Activated naive CD8-positive, alpha-beta T cell treated with anti-CD3 and anti-CD28 coated beads, Interleukin-2, amount 50 U/mL, for 24 hours (primary cell): ENCODE results near the gene CYP11A1.

Source experiments
- ATAC-seq: fragments of 150-1000 bp; cut with Tn5 transposase; one replicate; pipeline ENCODE4 v1.10.0; 2021
- DNase-seq: peaks from one replicate; pipeline ENCODE4 v3.0.0; 2021
- H3K27ac Mint-ChIP-seq: one replicate; pipeline ENCODE4 v1.8.0; 2021; ENCODE audit warnings: mild to moderate bottlenecking, mixed read lengths
- H3K27me3 Mint-ChIP-seq: one replicate; pipeline ENCODE4 v1.8.0; 2021; ENCODE audit warnings: mixed read lengths
- H3K36me3 Mint-ChIP-seq: one replicate; pipeline ENCODE4 v1.8.0; 2021; ENCODE audit warnings: low read depth, mixed read lengths
- H3K4me1 Mint-ChIP-seq: one replicate; pipeline ENCODE4 v1.8.0; 2021; ENCODE audit warnings: mixed read lengths
- H3K4me3 Mint-ChIP-seq: one replicate; pipeline ENCODE4 v1.8.0; 2021; ENCODE audit warnings: mild to moderate bottlenecking, moderate library complexity, mixed read lengths
- H3K9me3 Mint-ChIP-seq: one replicate; pipeline ENCODE4 v1.8.0; 2021; ENCODE audit warnings: mixed read lengths

The CYP11A1 gene

DNA sequence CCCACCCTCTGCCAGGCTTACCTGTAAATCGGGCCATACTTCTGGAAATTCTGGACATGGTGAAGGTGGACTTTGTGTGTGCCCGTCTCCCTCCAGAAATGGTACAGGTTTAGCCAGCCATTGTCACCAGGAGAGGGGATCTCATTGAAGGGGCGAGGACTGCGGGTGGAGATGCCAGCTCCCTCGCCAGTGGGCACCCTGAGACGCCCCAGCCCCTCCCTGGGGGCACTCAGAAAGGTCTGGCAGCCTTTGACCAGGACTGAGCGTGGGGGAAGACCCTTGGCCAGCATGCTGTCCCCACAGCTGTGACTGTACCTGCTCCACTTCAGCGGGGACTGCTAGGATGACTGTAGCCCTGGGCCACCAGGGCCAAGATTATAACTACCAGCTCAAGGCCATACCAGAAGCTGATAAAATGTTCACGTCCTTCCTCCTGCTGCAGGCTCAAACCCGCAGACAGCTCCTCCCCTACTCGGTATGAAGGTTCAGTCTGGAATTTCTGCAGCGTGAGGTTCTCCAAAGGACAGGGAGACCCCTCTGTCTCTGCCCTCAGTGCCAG lies at the start of gene CYP11A1:
TSS of gene CYP11A1 (minus strand) at position 351 of the 559 bp plus-strand sequence. CDS start at position 290, 61 bp downstream.
- H3K9me3 Mint-ChIP-seq, result no peaks in the 10 kb centered on the region
- H3K4me3 Mint-ChIP-seq, result peak within 1 kb of the TSS; percentile 25
- H3K27ac Mint-ChIP-seq, result no peak within 1 kb of the TSS
- H3K4me1 Mint-ChIP-seq, result peaks cover 6% of the 10 kb centered on the region
- DNase-seq, result no peak
- peaks cover 44% of the 10 kb centered on the region for H3K27me3 Mint-ChIP-seq
- no peaks in the 10 kb centered on the region for H3K36me3 Mint-ChIP-seq
- ATAC-seq, result no peak

DNA sequence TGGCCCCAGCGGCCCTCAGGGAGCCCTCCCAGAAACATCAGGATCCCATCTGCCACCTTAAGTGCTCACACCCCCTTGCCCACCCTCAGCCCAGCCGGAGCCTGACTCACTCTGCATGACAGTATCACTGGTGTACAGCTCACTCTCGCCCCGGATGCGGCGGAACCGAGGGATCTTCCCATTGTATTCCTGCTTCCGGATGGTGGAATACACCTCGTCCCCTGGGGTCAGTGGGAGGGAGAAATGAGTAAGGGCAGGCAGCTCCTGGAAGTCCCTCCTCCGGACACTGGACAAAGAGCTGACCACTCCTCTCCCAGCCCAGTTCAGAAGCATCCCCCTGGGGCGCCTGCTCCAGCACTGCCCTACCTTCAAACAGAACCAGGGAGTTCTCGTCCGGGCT lies 49.8 kb upstream of the CYP11A1 start:
- H3K9me3 Mint-ChIP-seq, result no peaks in the 10 kb centered on the region
- DNase-seq (no peak), ATAC-seq (no peak)
- peaks cover 66% of the 10 kb centered on the region for H3K36me3 Mint-ChIP-seq
- peaks cover 63% of the 10 kb centered on the region for H3K4me1 Mint-ChIP-seq
- H3K4me3 Mint-ChIP-seq, result no peak overlapping the region
- H3K27ac Mint-ChIP-seq, result peak overlapping the region; percentile 46
- no peaks in the 10 kb centered on the region for H3K27me3 Mint-ChIP-seq

DNA sequence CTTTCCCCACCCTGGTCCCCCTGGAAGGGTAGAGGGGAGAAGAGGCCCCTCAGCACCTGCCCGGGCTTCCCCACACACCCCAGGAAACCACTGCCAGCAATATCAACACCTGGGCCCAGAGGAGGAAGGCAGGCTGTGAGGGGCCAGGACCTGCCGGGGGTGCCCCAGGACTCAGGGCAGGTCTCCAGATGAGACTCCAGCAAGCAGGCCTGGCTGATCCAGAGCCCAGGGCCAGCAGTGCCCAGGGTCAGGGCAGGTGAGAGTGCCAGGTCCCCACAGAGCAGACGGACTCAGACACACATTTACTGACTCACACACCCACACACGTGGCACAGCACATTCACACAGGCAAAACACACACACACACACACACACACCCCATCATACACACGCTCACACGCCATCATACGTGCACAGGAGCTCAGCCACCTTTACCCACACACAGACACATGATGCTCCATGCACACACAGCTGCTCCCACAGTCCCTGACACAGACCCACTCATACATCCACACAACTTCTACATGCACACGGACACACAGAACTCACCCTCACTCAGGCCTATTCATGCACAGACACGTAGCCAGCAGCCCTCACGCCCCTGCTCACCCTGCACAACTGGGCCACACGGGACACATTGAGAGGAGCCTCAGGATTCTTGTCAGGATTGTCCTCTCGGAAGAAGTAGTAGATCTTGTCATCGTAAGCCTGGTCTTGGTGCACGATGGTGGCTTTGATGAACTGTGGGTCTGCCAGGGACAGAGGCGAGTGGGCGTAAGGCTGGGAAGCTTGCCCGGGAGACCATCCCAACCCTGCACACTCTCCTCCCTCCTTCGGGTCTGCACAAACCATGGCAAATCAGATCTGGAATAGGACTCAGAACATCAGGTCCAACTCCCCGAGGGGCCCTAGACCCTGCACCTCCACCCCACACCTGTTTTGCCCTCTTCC lies 48.8 kb upstream of the CYP11A1 start:
- peaks cover 70% of the 10 kb centered on the region for H3K36me3 Mint-ChIP-seq
- H3K4me3 Mint-ChIP-seq, result no peak overlapping the region
- ATAC-seq, result peak; percentile 6

DNA sequence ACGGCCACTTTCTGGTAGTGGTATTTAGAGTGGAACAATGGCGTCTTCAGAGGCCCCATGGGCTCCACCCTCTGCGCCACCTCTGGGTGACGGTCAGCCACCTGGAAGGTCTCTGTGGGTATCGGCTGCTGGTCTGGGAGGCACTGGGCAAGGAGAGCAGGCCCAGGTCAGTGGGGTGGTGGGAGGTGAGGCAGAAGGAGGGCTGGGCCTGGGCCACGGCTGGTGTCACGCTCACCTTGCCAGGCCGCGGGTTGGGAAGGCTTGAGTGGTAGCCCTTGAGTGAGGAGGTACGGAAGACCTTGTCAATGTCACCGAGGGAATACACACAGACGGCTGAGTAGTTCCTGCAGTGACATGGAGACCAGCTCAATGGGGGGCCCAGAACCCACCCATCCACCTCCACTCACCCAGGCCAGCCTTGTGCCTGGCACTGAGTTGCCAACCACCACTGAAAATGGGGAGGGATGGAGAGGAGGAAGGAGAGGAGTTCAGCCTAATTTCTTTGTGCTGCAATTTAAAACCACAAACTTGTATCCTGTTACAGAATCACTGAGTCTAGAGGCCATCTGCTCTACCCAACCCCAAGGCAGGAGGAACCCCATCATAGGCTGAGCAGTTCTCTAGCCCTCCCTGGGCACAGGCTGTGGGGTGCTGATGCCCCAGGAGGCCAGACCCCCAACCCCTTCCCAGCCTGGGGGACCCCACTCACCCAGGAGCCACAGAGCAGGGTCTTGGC lies 47.3 kb upstream of the CYP11A1 start:
- no peaks in the 10 kb centered on the region for H3K27me3 Mint-ChIP-seq
- peak overlapping the region; percentile 79 for H3K27ac Mint-ChIP-seq
- peaks cover 73% of the 10 kb centered on the region for H3K36me3 Mint-ChIP-seq
- H3K4me3 Mint-ChIP-seq, result no peak overlapping the region
- H3K4me1 Mint-ChIP-seq, result peaks cover 42% of the 10 kb centered on the region
- DNase-seq (no peak), ATAC-seq (no peak)
- H3K9me3 Mint-ChIP-seq, result no peaks in the 10 kb centered on the region

More for the DNA sequence above, 48.8 kb upstream of the CYP11A1 start:
- no peaks in the 10 kb centered on the region for H3K9me3 Mint-ChIP-seq
- H3K27ac Mint-ChIP-seq, result peak overlapping the region; percentile 75
- DNase-seq, result no peak
- no peaks in the 10 kb centered on the region for H3K27me3 Mint-ChIP-seq
- H3K4me1 Mint-ChIP-seq, result peaks cover 54% of the 10 kb centered on the region

DNA sequence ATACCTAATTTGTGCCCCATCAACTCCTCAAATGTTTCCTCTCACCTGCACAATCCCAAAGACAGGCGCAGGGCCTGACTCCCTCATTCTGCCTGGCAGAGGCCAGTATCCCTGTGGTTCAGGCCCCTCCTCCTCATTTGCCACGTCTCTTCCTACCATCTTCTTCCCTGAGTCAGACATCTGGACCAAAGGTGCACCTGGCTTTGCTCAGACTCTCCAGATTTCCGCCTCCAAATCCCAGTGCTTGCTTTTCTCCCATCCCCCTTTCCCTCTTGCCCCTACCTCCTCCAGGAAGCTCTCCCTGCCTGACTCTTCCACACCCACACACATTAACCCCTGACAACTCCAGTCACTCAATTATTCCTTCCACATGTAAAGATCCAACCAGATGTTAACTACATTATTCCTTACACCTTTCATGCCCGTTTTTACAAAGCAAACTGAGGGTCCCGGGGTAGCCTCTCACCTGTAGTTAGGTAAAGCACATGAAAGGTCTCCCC lies 46.7 kb upstream of the CYP11A1 start:
- Mint-ChIP-seq H3K27ac (peak overlapping the region; percentile 79), H3K9me3 (no peaks in the 10 kb centered on the region), H3K36me3 (peaks cover 69% of the 10 kb centered on the region), H3K27me3 (no peaks in the 10 kb centered on the region), H3K4me1 (peaks cover 37% of the 10 kb centered on the region), H3K4me3 (no peak overlapping the region)
- ATAC-seq, result no peak
- no peak for DNase-seq

DNA sequence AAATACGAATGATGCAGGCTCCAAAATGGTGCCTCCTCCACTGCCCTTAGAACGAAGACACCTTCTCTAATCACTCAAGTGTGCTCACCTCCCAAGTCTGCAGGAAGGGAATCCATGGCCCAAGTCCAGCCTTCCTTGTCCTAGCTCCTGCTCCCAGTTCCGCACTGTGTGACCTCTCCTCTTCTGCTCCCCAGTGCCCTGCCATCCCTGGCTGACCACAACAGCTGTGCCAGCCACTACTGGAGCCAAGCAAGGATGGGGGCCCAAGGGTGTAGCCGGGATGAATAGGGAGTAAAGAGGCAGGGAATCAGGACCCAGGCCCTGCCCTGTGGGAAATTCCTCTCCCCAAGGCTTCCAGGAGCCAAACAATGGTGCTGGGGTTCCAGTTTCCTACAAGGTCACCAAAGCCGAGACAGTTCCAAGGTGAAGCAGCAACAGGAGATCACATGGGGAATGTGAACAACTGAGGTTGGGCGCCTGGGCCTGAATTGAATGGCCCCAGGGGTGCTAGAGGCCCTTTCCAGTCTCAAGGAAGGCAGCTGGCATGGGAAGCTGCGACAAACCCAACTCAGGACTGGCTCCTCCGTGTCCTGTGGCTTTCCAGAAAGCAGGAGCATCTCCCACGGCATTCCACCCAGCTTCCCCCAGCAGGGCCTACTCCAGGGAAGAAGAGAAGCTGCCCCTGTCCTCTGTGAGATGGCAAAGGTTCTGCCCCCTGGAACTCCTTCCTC lies 46.1 kb upstream of the CYP11A1 start:
- ATAC-seq (no peak), DNase-seq (no peak)
- H3K27me3 Mint-ChIP-seq, result no peaks in the 10 kb centered on the region
- peaks cover 36% of the 10 kb centered on the region for H3K4me1 Mint-ChIP-seq
- H3K9me3 Mint-ChIP-seq, result no peaks in the 10 kb centered on the region
- peaks cover 68% of the 10 kb centered on the region for H3K36me3 Mint-ChIP-seq
- H3K27ac Mint-ChIP-seq, result peak overlapping the region; percentile 79
- H3K4me3 Mint-ChIP-seq, result no peak overlapping the region

- no peak for ATAC-seq
- Mint-ChIP-seq H3K4me3 (no peak overlapping the region), H3K36me3 (peaks cover 60% of the 10 kb centered on the region), H3K9me3 (no peaks in the 10 kb centered on the region), H3K27me3 (no peaks in the 10 kb centered on the region), H3K27ac (peak overlapping the region; percentile 42), H3K4me1 (peaks cover 36% of the 10 kb centered on the region)
- DNase-seq, result no peak
Observed at GRCh38 chr15:74412159-74412558, 44.7 kb upstream of the CYP11A1 start.

DNA sequence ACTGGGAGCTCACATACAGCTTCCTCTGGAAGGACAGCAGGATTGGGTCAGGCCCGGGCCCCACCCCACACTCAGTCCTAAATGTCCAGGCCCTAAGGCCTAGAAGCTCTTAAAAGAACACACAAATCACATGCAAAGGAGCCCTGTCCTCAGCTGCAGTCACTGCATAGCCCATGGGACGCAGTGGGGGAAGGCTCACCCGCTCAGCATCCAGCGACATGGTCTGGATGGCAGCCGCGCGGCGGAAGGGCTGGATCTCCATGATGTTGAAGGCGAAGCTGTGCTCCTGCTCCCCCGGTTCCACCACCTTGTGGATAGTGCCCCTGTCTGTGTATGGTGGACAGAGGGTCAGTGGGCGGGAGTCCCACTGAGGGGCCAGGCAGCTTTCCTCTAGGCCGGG lies 44.2 kb upstream of the CYP11A1 start:
- H3K36me3 Mint-ChIP-seq, result peaks cover 56% of the 10 kb centered on the region
- no peak for ATAC-seq
- H3K27ac Mint-ChIP-seq, result peak overlapping the region; percentile 42
- no peak for DNase-seq
- H3K4me1 Mint-ChIP-seq, result peaks cover 40% of the 10 kb centered on the region
- H3K4me3 Mint-ChIP-seq, result no peak overlapping the region
- no peaks in the 10 kb centered on the region for H3K27me3 Mint-ChIP-seq
- no peaks in the 10 kb centered on the region for H3K9me3 Mint-ChIP-seq

DNA sequence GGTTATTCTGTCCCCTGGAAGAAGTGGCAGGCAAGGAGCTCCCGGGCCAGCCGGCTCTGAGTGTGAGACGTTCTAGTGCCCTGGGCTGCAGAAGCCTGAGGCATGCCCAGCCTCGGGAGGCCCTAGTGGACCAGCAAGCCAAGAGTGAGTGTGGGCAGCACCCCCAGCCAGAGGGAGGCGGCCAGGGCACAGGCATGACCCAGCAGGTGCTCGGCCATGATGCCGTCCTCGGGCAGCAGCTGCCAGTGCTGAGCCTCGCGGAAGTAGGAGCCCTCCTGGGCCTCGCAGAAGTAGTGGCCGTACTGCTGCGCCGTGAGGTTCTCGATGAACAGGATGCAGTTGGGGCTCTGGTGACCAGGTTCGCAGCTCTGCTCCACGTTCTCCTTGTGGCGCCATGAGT lies 43.1 kb upstream of the CYP11A1 start:
- DNase-seq (no peak), ATAC-seq (no peak)
- H3K4me1 Mint-ChIP-seq, result peaks cover 44% of the 10 kb centered on the region
- H3K4me3 Mint-ChIP-seq, result no peak overlapping the region
- no peaks in the 10 kb centered on the region for H3K27me3 Mint-ChIP-seq
- no peaks in the 10 kb centered on the region for H3K9me3 Mint-ChIP-seq
- H3K27ac Mint-ChIP-seq, result no peak overlapping the region
- H3K36me3 Mint-ChIP-seq, result peaks cover 48% of the 10 kb centered on the region

DNA sequence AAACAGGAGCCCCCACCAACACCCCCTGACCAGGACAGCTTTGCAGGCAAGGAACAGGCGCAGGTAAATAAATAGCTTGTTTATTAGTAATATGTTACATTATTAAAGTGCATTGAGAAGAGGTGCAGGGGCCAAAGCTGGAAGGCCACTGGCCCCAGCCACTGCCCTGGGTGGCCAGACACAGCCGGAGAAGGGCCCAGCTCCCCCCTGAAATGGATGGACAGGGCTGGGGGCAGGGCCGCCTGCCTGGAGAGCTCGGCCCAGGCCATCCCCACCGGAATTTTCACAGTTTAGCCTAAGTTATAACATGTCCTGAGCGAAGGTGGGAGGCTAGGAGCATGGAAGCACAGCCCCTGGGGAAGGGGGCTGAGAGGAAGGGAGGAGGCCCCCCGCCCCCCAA lies 41.8 kb upstream of the CYP11A1 start:
- H3K27ac Mint-ChIP-seq, result no peak overlapping the region
- H3K4me3 Mint-ChIP-seq, result no peak overlapping the region
- no peaks in the 10 kb centered on the region for H3K9me3 Mint-ChIP-seq
- H3K27me3 Mint-ChIP-seq, result no peaks in the 10 kb centered on the region
- peaks cover 48% of the 10 kb centered on the region for H3K4me1 Mint-ChIP-seq
- peaks cover 44% of the 10 kb centered on the region for H3K36me3 Mint-ChIP-seq
- no peak for ATAC-seq
- no peak for DNase-seq

DNA sequence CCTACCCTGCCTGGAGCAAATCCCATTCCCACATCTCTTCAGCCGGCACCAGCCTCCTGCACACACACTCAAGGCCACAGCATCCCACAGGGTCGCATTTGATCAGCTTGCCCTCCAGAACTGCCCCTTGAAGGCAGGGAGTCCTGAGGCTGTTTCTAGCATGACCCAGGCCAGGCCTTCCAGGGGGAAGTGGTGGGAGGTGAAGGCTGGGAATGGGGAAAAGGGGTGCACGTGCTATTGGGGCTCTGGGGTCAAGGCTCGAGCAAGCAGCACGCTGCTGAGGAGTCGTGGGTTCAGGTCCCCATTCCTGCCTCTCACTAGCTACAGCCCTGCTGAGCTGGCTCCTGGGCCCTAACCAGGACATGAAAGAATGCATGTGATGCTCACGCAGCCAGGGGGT lies 41.4 kb upstream of the CYP11A1 start:
- Mint-ChIP-seq H3K4me1 (peaks cover 49% of the 10 kb centered on the region), H3K27ac (peak overlapping the region; percentile 77), H3K4me3 (peak overlapping the region; percentile 27), H3K36me3 (peaks cover 42% of the 10 kb centered on the region), H3K9me3 (no peaks in the 10 kb centered on the region), H3K27me3 (no peaks in the 10 kb centered on the region)
- ATAC-seq (no peak), DNase-seq (no peak)

GRCh38 chr15:74408385-74408784 lies 40.9 kb upstream of the CYP11A1 start:
- Mint-ChIP-seq H3K4me1 (peaks cover 53% of the 10 kb centered on the region), H3K9me3 (no peaks in the 10 kb centered on the region), H3K27ac (peak overlapping the region; percentile 77), H3K36me3 (peaks cover 39% of the 10 kb centered on the region), H3K4me3 (peak overlapping the region; percentile 27), H3K27me3 (no peaks in the 10 kb centered on the region)
- DNase-seq (no peak), ATAC-seq (peak; percentile 11)

DNA sequence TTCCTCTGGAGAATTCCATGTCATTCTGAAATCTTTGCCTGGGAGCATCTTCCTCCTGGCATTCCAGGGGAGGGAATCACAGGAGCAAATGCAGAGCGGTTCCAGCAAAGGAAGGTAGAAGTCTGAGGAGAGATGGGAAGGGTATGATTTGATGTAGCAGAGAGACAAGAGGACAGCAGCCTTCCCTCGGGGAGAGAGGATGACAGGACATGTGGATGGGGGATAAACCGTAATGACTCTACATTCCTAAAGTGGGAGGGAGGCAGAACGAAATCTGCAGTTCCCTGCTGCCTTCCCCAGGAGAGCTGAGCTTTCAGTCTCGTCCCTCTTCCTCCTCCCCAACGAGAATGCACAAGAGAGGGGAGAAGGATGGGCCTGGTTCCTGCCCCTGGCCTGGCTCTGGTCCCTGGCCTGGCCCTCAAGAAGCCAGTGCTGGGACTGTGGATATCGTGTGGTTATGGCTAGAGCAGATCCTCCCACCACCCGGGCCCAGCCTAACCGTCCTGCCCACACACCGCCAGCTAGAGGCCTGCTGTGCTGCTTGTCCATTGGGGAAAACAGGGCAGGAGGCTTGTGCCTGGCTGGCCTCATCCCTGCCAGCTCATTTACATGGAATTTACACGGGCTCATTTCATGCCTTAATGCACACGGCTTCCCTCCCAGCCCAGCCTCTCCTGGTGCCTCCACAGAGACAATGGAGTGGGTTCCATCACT lies 39.7 kb upstream of the CYP11A1 start:
- H3K27me3 Mint-ChIP-seq, result no peaks in the 10 kb centered on the region
- peak overlapping the region; percentile 77 for H3K27ac Mint-ChIP-seq
- no peak overlapping the region for H3K4me3 Mint-ChIP-seq
- H3K4me1 Mint-ChIP-seq, result peaks cover 60% of the 10 kb centered on the region
- no peaks in the 10 kb centered on the region for H3K9me3 Mint-ChIP-seq
- H3K36me3 Mint-ChIP-seq, result peaks cover 31% of the 10 kb centered on the region
- peak; percentile 23 for DNase-seq
- no peak for ATAC-seq
